ENCODE measurements around the gene ZFAND5. TPM values are rescaled to one million over a fixed set of nuclear protein-coding genes. Genes with fewer than 3 reads are reported as not detected.

ZFAND5 gene
- total RNA-seq, 4 donors from 2014 or later: 58.7 to 189 (median 160) TPM

GRCh38 chr9:72315510-72316311 lies 49.3 kb downstream of the ZFAND5 start:
- DNase-seq: no peak
- Histone ChIP-seq H3K9me3 (no peaks in the 10 kb centered on the region), H3K27me3 (no peaks in the 10 kb centered on the region), H3K36me3 (no peaks in the 10 kb centered on the region), H3K4me1 (no peaks in the 10 kb centered on the region), H3K4me3 (peak overlapping the region in 1 of 2 donors; percentile 18), H3K27ac (peak overlapping the region; percentile 69 to 75)
- intact Hi-C loops (cut with DNase I; ENCODE audit: low total_unique reads): no loop called here
- TF ChIP-seq CTCF (IDR thresholded peaks at IDR 0.05) (no peak), POLR2A (IDR thresholded peaks at IDR 0.05) (no peak)

DNA sequence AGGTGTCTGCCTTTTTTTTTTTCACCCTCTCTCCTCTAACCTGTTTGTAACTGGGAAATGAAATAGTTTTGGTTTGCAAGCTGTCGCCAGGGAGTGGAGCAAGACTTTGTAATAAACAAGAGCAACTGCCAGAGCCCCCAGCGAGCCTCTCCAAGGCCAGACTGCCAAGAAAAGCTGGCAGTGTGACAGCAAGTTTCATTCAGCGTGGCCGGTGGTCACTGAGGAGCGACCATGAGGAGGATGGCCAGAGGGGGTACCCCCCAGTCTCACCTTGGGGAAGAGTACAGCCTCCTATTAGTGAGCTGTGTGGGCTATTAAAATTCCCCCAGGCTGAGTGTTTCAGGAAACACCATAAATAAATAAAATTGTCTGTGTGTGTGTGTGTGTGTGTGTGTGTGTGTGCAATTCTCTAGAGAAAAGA lies 49.9 kb downstream of the ZFAND5 start:
- Histone ChIP-seq H3K27ac (peak overlapping the region; percentile 69 to 75), H3K9me3 (no peaks in the 10 kb centered on the region), H3K4me1 (no peaks in the 10 kb centered on the region), H3K4me3 (peak overlapping the region in 1 of 2 donors; percentile 18), H3K36me3 (no peaks in the 10 kb centered on the region), H3K27me3 (no peaks in the 10 kb centered on the region)
- intact Hi-C loops (cut with DNase I; ENCODE audit: low total_unique reads): no loop called here
- peak; percentile 52 to 64 for DNase-seq
- no peak for TF ChIP-seq POLR2A (IDR thresholded peaks at IDR 0.05)
- no peak for TF ChIP-seq CTCF (IDR thresholded peaks at IDR 0.05)

GRCh38 chr9:72313507-72313906 lies 51.5 kb downstream of the ZFAND5 start:
- Histone ChIP-seq H3K4me1 (no peaks in the 10 kb centered on the region), H3K27ac (no peak overlapping the region), H3K27me3 (no peaks in the 10 kb centered on the region), H3K36me3 (no peaks in the 10 kb centered on the region), H3K4me3 (no peak overlapping the region), H3K9me3 (no peaks in the 10 kb centered on the region)
- DNase-seq: no peak
- intact Hi-C loops (cut with DNase I; ENCODE audit: low total_unique reads): no loop called here
- no peak for TF ChIP-seq CTCF (IDR thresholded peaks at IDR 0.05)
- TF ChIP-seq POLR2A (IDR thresholded peaks at IDR 0.05): no peak

GRCh38 chr9:72312386-72312987 lies 52.5 kb downstream of the ZFAND5 start:
- intact Hi-C loops (cut with DNase I; ENCODE audit: low total_unique reads): no loop called here
- no peaks in the 10 kb centered on the region for H3K9me3 ChIP-seq
- H3K4me3 ChIP-seq: no peak overlapping the region
- no peaks in the 10 kb centered on the region for H3K36me3 ChIP-seq
- DNase-seq: no peak
- no peaks in the 10 kb centered on the region for H3K4me1 ChIP-seq
- TF ChIP-seq POLR2A (IDR thresholded peaks at IDR 0.05) (no peak), CTCF (IDR thresholded peaks at IDR 0.05) (no peak)
- H3K27me3 ChIP-seq: no peaks in the 10 kb centered on the region
- H3K27ac ChIP-seq: no peak overlapping the region
